ENCODE results near the gene ANKRD11. TPM values are rescaled to one million over a fixed set of nuclear protein-coding genes. Genes with fewer than 3 reads are reported as not detected.

The ANKRD11 gene
- total RNA-seq: 113 and 178 TPM in 2 replicates

- peak; percentile 94 for DNase-seq (ENCODE audit: extremely low read depth, low read depth, low spot score)
Measured at GRCh38 chr16:89490439-89491237, at the start of gene ANKRD11. Gene ANKRD11, minus strand, starts transcription at chr16:89490561. Its CDS starts 173,542 bp downstream, at chr16:89317019.

- DNase-seq (ENCODE audit: extremely low read depth, low read depth, low spot score): no peak
Measured at GRCh38 chr16:89538286-89538685, 47.9 kb upstream of the ANKRD11 start.

GRCh38 chr16:89537549-89537925 is 47.2 kb upstream of the ANKRD11 start:
- no peak for DNase-seq (ENCODE audit: extremely low read depth, low read depth, low spot score)

- DNase-seq (ENCODE audit: extremely low read depth, low read depth, low spot score): no peak
Measured at GRCh38 chr16:89536886-89537548, 46.7 kb upstream of the ANKRD11 start.

GRCh38 chr16:89536371-89536770 is 46.0 kb upstream of the ANKRD11 start:
- no peak for DNase-seq (ENCODE audit: extremely low read depth, low read depth, low spot score)

GRCh38 chr16:89534252-89534756 is 43.9 kb upstream of the ANKRD11 start:
- DNase-seq (ENCODE audit: extremely low read depth, low read depth, low spot score): no peak

- DNase-seq (ENCODE audit: extremely low read depth, low read depth, low spot score): no peak
Measured at GRCh38 chr16:89531821-89532526, 41.6 kb upstream of the ANKRD11 start.

GRCh38 chr16:89530401-89531381 is 40.3 kb upstream of the ANKRD11 start:
- DNase-seq (ENCODE audit: extremely low read depth, low read depth, low spot score): no peak

GRCh38 chr16:89529097-89529496 is 38.7 kb upstream of the ANKRD11 start:
- no peak for DNase-seq (ENCODE audit: extremely low read depth, low read depth, low spot score)

GRCh38 chr16:89525146-89525913 is 35.0 kb upstream of the ANKRD11 start:
- DNase-seq (ENCODE audit: extremely low read depth, low read depth, low spot score): no peak

- DNase-seq (ENCODE audit: extremely low read depth, low read depth, low spot score): no peak
Measured at GRCh38 chr16:89523680-89524344, 33.5 kb upstream of the ANKRD11 start.

- no peak for DNase-seq (ENCODE audit: extremely low read depth, low read depth, low spot score)
Measured at GRCh38 chr16:89522287-89522686, 31.9 kb upstream of the ANKRD11 start.

- no peak for DNase-seq (ENCODE audit: extremely low read depth, low read depth, low spot score)
Measured at GRCh38 chr16:89519881-89520280, 29.5 kb upstream of the ANKRD11 start.

- DNase-seq (ENCODE audit: extremely low read depth, low read depth, low spot score): no peak
Measured at GRCh38 chr16:89517128-89517527, 26.8 kb upstream of the ANKRD11 start.

- no peak for DNase-seq (ENCODE audit: extremely low read depth, low read depth, low spot score)
Measured at GRCh38 chr16:89512453-89512852, 22.1 kb upstream of the ANKRD11 start.

- DNase-seq (ENCODE audit: extremely low read depth, low read depth, low spot score): no peak
Measured at GRCh38 chr16:89511374-89511773, 21.0 kb upstream of the ANKRD11 start.

GRCh38 chr16:89510526-89510925 is 20.2 kb upstream of the ANKRD11 start:
- DNase-seq (ENCODE audit: extremely low read depth, low read depth, low spot score): no peak

- no peak for DNase-seq (ENCODE audit: extremely low read depth, low read depth, low spot score)
Measured at GRCh38 chr16:89507834-89508590, 17.7 kb upstream of the ANKRD11 start, which contains the start of gene SPG7. Gene SPG7, plus strand, starts transcription at chr16:89508403. Its CDS starts 15 bp downstream, at chr16:89508418.
